ENCODE results near the gene SRC. TPM values are rescaled to one million over a fixed set of nuclear protein-coding genes. Genes with fewer than 3 reads are reported as not detected.
A peak's percentile ranks its signal among the peaks of the same experiment; 100 is the strongest.

SRC gene
- total RNA-seq, 4 donors from 2014 or later: 18.8 to 39.5 (median 26.0) TPM

DNA sequence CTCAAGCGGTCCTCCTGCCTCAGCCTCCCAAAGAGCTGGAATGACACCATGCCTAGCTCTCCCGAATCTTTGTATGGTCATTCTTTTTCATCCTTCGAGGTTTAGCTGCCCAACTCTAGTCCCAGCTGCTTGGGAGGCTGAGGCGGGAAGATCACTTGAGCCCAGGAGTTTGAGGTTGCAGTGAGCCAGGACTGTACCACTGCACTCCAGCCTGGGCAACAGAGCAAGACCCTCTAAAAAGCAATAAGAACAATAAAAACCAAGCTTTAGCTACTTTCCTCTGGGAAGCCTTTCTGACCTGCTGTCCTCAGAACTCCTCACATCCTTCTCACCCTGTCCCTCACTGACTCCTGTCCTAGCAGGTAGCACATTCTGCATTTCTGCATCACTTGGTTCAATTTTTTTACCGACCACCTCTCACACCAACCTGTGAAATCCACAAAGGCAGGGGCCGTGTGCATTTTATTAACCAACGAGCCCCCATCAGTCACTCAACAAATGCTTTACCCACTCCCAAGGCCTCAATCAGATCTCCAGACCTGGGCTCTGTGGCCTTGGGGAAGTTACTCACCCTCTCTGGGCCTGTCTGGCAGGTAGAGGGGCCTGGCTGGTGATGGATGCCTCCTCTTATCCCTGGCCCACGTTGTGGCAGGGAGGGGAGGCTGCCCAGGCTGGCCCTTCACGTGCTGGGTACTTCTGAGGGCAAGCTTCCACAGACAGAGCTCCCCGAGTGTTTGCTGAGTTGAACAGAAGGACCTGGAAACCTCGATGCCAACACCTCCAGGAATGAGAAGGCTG, 14.7 kb upstream of the SRC start:
- Histone ChIP-seq H3K27me3 (no peaks in the 10 kb centered on the region), H3K4me3 (no peak overlapping the region), H3K36me3 (no peaks in the 10 kb centered on the region), H3K27ac (peak overlapping the region; percentile 29), H3K4me1 (peaks cover 25% of the 10 kb centered on the region), H3K9me3 (no peaks in the 10 kb centered on the region)
- TF ChIP-seq POLR2AphosphoS5 (IDR thresholded peaks at IDR 0.05) (no peak), POLR2A (IDR thresholded peaks at IDR 0.05) (no peak), EP300 (IDR thresholded peaks at IDR 0.05) (no peak)
- TF ChIP-seq, protein P1, sequence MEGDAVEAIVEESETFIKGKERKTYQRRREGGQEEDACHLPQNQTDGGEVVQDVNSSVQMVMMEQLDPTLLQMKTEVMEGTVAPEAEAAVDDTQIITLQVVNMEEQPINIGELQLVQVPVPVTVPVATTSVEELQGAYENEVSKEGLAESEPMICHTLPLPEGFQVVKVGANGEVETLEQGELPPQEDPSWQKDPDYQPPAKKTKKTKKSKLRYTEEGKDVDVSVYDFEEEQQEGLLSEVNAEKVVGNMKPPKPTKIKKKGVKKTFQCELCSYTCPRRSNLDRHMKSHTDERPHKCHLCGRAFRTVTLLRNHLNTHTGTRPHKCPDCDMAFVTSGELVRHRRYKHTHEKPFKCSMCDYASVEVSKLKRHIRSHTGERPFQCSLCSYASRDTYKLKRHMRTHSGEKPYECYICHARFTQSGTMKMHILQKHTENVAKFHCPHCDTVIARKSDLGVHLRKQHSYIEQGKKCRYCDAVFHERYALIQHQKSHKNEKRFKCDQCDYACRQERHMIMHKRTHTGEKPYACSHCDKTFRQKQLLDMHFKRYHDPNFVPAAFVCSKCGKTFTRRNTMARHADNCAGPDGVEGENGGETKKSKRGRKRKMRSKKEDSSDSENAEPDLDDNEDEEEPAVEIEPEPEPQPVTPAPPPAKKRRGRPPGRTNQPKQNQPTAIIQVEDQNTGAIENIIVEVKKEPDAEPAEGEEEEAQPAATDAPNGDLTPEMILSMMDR (IDR thresholded peaks at IDR 0.05): no peak
- WGBS: 74% methylated on average over 11 of the region's 11 CpGs
- DNase-seq (ENCODE audit: low spot score in 2 of 2): no peak

DNA sequence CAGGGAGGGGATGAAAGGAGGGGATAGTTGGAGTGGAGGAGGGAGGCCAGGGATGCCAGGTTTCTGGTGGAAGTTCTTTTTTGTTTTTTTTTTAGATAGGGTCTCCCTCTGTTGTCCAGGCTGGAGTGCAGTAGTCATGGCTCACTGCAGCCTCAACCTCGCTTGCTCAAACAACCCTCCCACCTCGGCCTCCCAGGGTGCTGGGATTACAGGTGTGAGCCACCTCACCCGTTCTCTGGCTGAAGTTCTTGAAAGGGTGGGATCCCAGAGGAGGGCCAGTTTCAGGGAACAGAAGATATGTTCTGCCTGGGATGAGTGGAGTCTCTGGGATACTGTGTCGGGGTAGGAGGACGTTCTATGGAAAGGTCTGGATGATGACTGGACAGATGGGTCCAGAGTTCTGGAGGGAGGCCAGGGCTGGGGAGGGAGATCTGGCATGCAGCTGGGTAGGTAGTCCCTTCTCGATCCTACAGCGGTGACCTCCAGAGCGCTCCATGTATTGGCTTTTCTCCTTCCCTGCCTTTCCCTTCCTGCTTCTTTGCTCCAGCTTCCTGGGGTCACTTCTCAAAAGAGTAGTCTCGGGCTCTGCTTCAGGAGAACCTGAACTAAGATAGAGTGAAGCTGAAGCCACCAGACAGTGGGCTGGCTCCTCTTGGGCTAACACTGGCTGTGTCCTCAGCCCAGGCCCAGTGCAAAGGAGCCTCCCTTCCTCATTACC, 12.7 kb upstream of the SRC start:
- TF ChIP-seq POLR2A (IDR thresholded peaks at IDR 0.05) (no peak), EP300 (IDR thresholded peaks at IDR 0.05) (no peak), POLR2AphosphoS5 (IDR thresholded peaks at IDR 0.05) (no peak)
- TF ChIP-seq, protein P1 (IDR thresholded peaks at IDR 0.05): no peak
- Histone ChIP-seq H3K27me3 (no peaks in the 10 kb centered on the region), H3K4me3 (no peak overlapping the region), H3K36me3 (no peaks in the 10 kb centered on the region), H3K9me3 (no peaks in the 10 kb centered on the region), H3K4me1 (peaks cover 28% of the 10 kb centered on the region), H3K27ac (no peak overlapping the region)
- WGBS: 91% methylated on average over 9 of the region's 9 CpGs
- DNase-seq (ENCODE audit: low spot score in 2 of 2): no peak

DNA sequence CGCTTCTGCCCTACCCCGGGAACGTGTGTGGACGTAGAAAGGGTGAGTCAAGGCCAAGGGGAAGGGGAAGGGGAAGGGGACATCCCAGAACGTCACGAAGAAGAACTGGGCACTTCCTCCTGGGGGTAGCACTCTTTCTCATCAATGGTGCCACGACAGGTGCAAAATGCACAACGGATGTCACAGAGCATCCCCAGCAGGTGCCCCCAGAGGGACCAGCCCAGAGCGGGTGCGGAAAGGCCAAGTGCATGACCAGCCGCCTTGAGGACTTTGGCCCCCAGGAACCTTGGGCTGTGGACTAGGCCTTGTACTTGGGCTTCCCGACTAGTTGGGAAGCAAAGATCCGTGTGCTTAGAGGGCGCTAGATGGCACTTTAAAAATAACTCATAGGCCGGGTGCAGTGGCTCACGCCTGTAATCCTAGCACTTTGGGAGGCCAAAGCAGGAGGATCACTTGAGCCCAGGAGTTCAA, 12.1 kb upstream of the SRC start:
- Histone ChIP-seq H3K27me3 (no peaks in the 10 kb centered on the region), H3K4me3 (no peak overlapping the region), H3K9me3 (no peaks in the 10 kb centered on the region), H3K36me3 (no peaks in the 10 kb centered on the region), H3K27ac (no peak overlapping the region), H3K4me1 (peaks cover 26% of the 10 kb centered on the region)
- TF ChIP-seq EP300 (IDR thresholded peaks at IDR 0.05): no peak
- TF ChIP-seq, protein P1 (IDR thresholded peaks at IDR 0.05): no peak
- no peak for TF ChIP-seq POLR2AphosphoS5 (IDR thresholded peaks at IDR 0.05)
- TF ChIP-seq POLR2A (IDR thresholded peaks at IDR 0.05): no peak
- WGBS: 90% methylated on average over 16 of the region's 16 CpGs
- no peak for DNase-seq (ENCODE audit: low spot score in 2 of 2)

DNA sequence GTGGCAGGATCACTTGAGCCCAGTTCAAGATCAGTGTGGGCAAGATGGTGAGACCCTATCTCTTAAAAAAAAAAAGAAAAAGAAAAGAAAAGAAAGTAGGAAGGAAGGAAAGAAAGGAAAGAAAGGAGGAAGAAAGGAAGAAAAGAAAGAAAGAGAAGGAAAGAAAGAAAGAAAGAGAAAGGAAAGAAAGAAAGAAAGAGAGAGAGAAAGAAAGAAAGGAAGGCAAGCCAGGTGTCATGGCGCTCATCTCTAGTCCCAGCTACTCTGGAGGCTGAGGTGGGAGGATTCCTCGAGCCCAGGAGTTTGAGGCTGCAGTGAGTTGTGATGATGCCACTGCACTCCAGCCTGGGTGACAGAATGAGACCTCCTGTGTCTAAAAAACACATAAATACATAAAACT, 11.5 kb upstream of the SRC start:
- Histone ChIP-seq H3K27me3 (no peaks in the 10 kb centered on the region), H3K4me3 (no peak overlapping the region), H3K36me3 (no peaks in the 10 kb centered on the region), H3K27ac (no peak overlapping the region), H3K9me3 (no peaks in the 10 kb centered on the region), H3K4me1 (peaks cover 26% of the 10 kb centered on the region)
- 94% methylated on average over 2 of the region's 2 CpGs for WGBS
- DNase-seq (ENCODE audit: low spot score in 2 of 2): no peak
- no peak for TF ChIP-seq POLR2AphosphoS5 (IDR thresholded peaks at IDR 0.05)
- TF ChIP-seq, protein P1 (IDR thresholded peaks at IDR 0.05): no peak
- TF ChIP-seq POLR2A (IDR thresholded peaks at IDR 0.05): no peak
- no peak for TF ChIP-seq EP300 (IDR thresholded peaks at IDR 0.05)

All from suprapubic skin (tissue), 4 donors.